Rectal smooth muscle tissue (tissue), 1 donor: ENCODE measurements around the gene AFDN.

Experiments used
- H3K27ac ChIP-seq: one replicate; pipeline ENCODE4 v1.7.0; 2013; ENCODE audit warnings: low read depth, low read length, inconsistent platforms
- H3K27me3 ChIP-seq: one replicate; pipeline ENCODE4 v1.7.0; 2013; ENCODE audit warnings: low read length; ENCODE audit not compliant: control insufficient read depth, insufficient read depth
- H3K36me3 ChIP-seq: one replicate; pipeline ENCODE4 v1.7.0; 2013; ENCODE audit warnings: low read length; ENCODE audit not compliant: control insufficient read depth, insufficient read depth
- H3K4me1 ChIP-seq: one replicate; pipeline ENCODE4 v1.7.0; 2013; ENCODE audit warnings: low read length; ENCODE audit not compliant: control insufficient read depth, insufficient read depth
- H3K4me3 ChIP-seq: one replicate; pipeline ENCODE4 v1.7.0; 2013; ENCODE audit warnings: low read length
- H3K9ac ChIP-seq: one replicate; pipeline ENCODE4 v1.7.0; 2013; ENCODE audit warnings: low read length

Gene AFDN

DNA sequence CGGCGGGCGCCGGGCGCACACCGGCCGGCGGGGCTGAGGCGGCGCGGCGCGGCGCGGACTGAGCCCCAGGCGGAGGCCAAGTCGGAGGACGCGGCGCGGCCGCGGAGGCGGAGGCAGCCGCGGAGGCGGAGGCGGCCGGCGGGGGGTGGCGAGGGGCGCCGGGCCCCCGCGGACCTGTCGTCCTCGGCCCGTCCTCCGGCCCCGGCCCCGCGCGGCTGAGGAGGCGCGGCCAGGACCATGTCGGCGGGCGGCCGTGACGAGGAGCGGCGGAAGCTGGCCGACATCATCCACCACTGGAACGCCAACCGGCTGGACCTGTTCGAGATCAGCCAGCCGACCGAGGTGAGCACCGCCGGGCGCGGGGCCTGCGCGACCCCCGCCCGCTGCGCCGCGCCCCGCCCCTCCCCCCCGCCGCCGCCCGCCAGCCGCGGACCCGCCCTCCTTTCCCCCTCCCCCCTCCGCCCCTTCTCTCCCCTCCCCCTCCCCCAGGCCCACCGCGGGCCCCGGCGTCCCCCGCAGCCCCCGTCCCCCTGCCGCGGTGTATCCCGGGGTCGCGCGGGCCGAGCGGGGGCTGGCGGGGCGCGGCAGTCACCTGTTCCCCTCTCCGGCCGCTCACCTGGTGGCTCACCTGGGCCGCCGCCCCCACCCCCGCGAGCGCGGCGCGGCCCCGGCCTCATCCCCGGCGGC, at the start of gene AFDN:
AFDN (plus strand) TSS at position 16 of the 687 bp plus-strand sequence; CDS start at position 238, 222 bp downstream.
- peak within 1 kb of the TSS; percentile 72 for H3K27ac ChIP-seq
- no peaks in the 10 kb centered on the region for H3K36me3 ChIP-seq
- peak within 1 kb of the TSS; percentile 91 for H3K4me3 ChIP-seq
- peak within 1 kb of the TSS; percentile 40 for H3K9ac ChIP-seq
- H3K4me1 ChIP-seq, result peaks cover 12% of the 10 kb centered on the region
- no peaks in the 10 kb centered on the region for H3K27me3 ChIP-seq

GRCh38 chr6:167778497-167779128, 48.1 kb upstream of the AFDN start:
- Histone ChIP-seq H3K9ac (no peak overlapping the region), H3K36me3 (no peaks in the 10 kb centered on the region), H3K27me3 (no peaks in the 10 kb centered on the region), H3K27ac (no peak overlapping the region), H3K4me1 (no peaks in the 10 kb centered on the region), H3K4me3 (no peak overlapping the region)

GRCh38 chr6:167779129-167779992, 47.4 kb upstream of the AFDN start:
- Histone ChIP-seq H3K4me1 (no peaks in the 10 kb centered on the region), H3K4me3 (no peak overlapping the region), H3K27me3 (no peaks in the 10 kb centered on the region), H3K9ac (no peak overlapping the region), H3K36me3 (no peaks in the 10 kb centered on the region), H3K27ac (no peak overlapping the region)

DNA sequence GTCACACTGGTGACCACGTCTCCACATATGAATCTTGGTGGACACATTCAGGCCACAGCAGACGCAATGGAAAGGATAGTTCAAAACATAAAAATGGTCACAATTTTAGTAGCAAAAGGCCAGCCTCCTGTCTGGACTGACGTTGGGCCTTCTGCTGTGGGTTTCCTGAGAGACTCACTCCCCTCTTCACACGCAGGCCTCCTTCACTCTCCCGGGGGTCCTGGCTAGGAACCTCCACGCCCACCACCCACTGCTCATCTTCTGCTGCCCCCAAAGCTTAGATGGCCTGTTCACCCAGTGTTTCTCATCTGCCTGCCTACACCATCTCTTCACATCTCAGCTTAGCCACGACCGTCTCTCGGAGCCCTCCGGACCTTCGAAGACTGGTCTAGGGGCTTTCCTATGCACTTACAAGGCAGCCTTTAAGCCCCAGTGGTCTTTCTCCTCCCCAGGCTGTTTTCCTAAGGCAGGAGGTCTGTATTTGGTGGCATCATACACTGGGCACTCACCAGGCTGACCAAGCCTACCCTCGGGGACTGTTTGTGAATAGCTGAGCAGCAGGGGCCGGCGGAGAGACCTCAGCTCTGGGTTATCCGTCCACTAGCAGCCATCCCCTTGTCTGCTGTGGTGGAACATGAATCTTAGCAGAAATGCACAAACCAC, 46.6 kb upstream of the AFDN start:
- no peak overlapping the region for H3K27ac ChIP-seq
- no peaks in the 10 kb centered on the region for H3K4me1 ChIP-seq
- H3K27me3 ChIP-seq, result no peaks in the 10 kb centered on the region
- H3K4me3 ChIP-seq, result no peak overlapping the region
- no peaks in the 10 kb centered on the region for H3K36me3 ChIP-seq
- H3K9ac ChIP-seq, result no peak overlapping the region

GRCh38 chr6:167781066-167781767, 45.5 kb upstream of the AFDN start:
- Histone ChIP-seq H3K27me3 (no peaks in the 10 kb centered on the region), H3K36me3 (no peaks in the 10 kb centered on the region), H3K4me3 (no peak overlapping the region), H3K27ac (no peak overlapping the region), H3K9ac (no peak overlapping the region), H3K4me1 (no peaks in the 10 kb centered on the region)

DNA sequence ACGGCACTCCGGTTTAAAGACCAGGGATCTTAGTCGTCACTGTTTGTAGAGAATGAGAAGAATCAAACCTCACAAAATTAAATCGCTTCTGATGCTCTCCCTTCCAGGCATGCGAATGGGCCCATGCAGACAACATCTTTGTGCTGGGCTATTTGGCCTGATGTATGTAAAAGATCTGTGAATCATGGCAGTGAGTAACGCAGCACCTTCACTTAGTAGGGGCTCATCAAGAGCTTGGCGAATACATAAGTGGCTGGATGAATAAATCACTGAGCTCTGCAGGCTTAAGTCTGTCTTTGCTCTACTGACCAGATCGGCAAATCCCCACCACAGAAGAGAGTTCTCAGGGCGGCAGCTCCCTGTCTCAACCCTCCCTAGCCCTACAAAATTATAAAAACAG, 44.8 kb upstream of the AFDN start:
- no peaks in the 10 kb centered on the region for H3K4me1 ChIP-seq
- H3K36me3 ChIP-seq, result no peaks in the 10 kb centered on the region
- H3K27me3 ChIP-seq, result no peaks in the 10 kb centered on the region
- no peak overlapping the region for H3K27ac ChIP-seq
- no peak overlapping the region for H3K9ac ChIP-seq
- no peak overlapping the region for H3K4me3 ChIP-seq

GRCh38 chr6:167782698-167783517, 43.8 kb upstream of the AFDN start:
- no peaks in the 10 kb centered on the region for H3K4me1 ChIP-seq
- no peak overlapping the region for H3K4me3 ChIP-seq
- H3K36me3 ChIP-seq, result no peaks in the 10 kb centered on the region
- H3K27ac ChIP-seq, result no peak overlapping the region
- H3K9ac ChIP-seq, result no peak overlapping the region
- H3K27me3 ChIP-seq, result no peaks in the 10 kb centered on the region

GRCh38 chr6:167786853-167787675, 39.6 kb upstream of the AFDN start:
- no peak overlapping the region for H3K9ac ChIP-seq
- H3K4me1 ChIP-seq, result no peaks in the 10 kb centered on the region
- H3K27me3 ChIP-seq, result no peaks in the 10 kb centered on the region
- H3K36me3 ChIP-seq, result no peaks in the 10 kb centered on the region
- no peak overlapping the region for H3K4me3 ChIP-seq
- no peak overlapping the region for H3K27ac ChIP-seq

DNA sequence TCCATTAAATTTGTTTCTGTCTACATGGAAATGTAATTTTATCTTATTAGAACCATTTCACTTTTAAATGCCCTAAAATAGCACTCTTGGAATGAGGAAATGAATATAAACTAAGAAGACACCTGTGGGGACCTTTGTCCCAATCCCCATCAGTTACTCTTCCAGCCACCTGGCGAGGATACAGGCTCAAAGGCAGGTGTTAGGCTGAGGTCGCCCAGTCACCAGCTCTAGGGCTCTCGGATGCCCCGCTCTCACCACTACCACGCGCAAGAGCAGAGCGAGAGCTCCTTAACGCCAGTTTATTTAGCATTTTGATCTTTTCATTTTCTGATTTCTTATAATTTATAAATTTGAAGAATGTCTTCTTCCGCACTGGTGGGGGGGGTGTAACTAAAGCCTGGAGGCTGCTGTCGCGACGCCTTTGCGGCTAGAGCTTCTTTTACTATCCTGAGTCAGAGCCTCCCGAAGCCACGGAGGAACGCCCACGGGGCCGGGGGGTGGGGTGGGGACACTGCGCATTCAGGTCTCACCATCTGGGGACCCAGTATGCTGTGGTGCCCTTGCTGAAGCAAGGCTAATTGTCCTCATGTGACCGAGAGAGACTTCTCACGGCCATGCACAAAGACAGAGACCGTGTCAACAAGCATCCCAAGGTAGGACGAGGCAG, 38.7 kb upstream of the AFDN start:
- Histone ChIP-seq H3K27me3 (no peaks in the 10 kb centered on the region), H3K4me3 (no peak overlapping the region), H3K4me1 (no peaks in the 10 kb centered on the region), H3K36me3 (no peaks in the 10 kb centered on the region), H3K27ac (no peak overlapping the region), H3K9ac (no peak overlapping the region)

GRCh38 chr6:167788563-167788903, 38.2 kb upstream of the AFDN start:
- no peak overlapping the region for H3K4me3 ChIP-seq

More at GRCh38 chr6:167788563-167788903, 38.2 kb upstream of the AFDN start:
- H3K27ac ChIP-seq, result no peak overlapping the region
- no peaks in the 10 kb centered on the region for H3K4me1 ChIP-seq
- H3K27me3 ChIP-seq, result no peaks in the 10 kb centered on the region
- no peaks in the 10 kb centered on the region for H3K36me3 ChIP-seq
- no peak overlapping the region for H3K9ac ChIP-seq
